Brain microvascular endothelial cell (primary cell): ENCODE results near the gene CDHR1.

Source experiments
- DNase-seq: peaks from one replicate; pipeline ENCODE4 v3.0.0-alpha.2; 2020
- H3K27ac ChIP-seq: fragments of 250-450 bp; sonication (Bioruptor Pico); 2 replicates; pipeline ENCODE4 v1.5.1; 2020; ENCODE audit warnings: mild to moderate bottlenecking, moderate library complexity
- H3K27me3 ChIP-seq: fragments of 250-450 bp; sonication (Bioruptor Pico); replicated peaks from 2 replicates; pipeline ENCODE4 v1.5.1; 2020; ENCODE audit warnings: mild to moderate bottlenecking
- H3K36me3 ChIP-seq: fragments of 250-450 bp; sonication (Bioruptor Pico); replicated peaks from 2 replicates; pipeline ENCODE4 v1.5.1; 2020; ENCODE audit warnings: mild to moderate bottlenecking
- H3K4me3 ChIP-seq: 2 replicates; pipeline ENCODE4 v1.5.1; 2011; ENCODE audit warnings: low read depth, mild to moderate bottlenecking, control low read depth, low read length, moderate library complexity
- CTCF ChIP-seq: IDR thresholded peaks from 2 replicates; pipeline ENCODE4 v1.5.1; 2011; ENCODE audit warnings: low read depth, mild to moderate bottlenecking, moderate library complexity, low read length, control low read depth, inconsistent platforms; ENCODE audit errors: missing control alignments
- in situ Hi-C: cut with HindIII; loops from 2 replicates; pipeline ENCODE4 v1.10.0; 2017; ENCODE audit warnings: low sequenced_read_pairs, low pct_ligation_motif_present

The CDHR1 gene

DNA sequence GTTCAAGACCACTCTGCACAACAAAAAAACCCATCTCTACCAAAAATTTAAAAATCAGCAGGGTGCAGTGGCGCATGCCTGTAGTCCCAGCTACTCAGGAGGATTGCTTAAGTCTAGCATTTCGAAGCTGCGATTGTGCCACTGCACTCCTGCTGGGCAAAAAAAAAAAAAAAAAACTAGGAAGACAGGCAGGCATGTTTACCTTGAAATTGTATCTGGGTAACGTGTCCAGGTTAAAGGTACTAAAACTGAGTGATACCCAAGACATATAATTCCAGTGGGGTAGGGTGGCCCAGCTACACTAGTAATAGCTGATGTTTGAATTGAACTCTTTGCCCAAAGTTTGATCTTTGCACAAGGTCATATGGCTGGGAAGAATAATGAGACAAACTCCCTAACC lies 38.8 kb upstream of the CDHR1 start:
- no peaks in the 10 kb centered on the region for H3K27me3 ChIP-seq
- no peak for DNase-seq
- no peak overlapping the region for H3K4me3 ChIP-seq
- H3K27ac ChIP-seq = no peak overlapping the region
- H3K36me3 ChIP-seq = peaks cover 29% of the 10 kb centered on the region
- TF ChIP-seq CTCF = no peak
- in situ Hi-C loops = no loop called here

DNA sequence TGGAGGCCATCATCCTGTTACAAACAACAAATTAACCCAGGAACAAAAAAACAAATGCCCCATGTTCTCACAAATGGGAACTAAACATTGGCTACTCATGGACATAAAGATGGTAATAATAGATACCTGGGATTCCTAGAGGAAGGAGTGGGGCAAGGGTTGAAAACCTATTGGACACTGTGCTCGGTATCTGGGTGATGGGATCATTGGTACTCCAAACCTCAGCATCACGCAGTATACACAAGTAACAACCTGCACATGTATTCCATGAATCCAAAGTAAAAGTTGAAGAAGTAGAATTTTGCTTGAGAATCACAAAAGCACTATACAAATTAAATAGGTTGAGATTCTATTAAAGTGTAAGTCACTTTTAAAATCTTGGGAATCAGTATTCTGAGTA lies 38.3 kb upstream of the CDHR1 start:
- no peak for TF ChIP-seq CTCF
- no peak for DNase-seq
- H3K4me3 ChIP-seq = no peak overlapping the region
- in situ Hi-C loops = no loop called here
- H3K27me3 ChIP-seq = no peaks in the 10 kb centered on the region
- H3K27ac ChIP-seq = no peak overlapping the region
- peaks cover 24% of the 10 kb centered on the region for H3K36me3 ChIP-seq

DNA sequence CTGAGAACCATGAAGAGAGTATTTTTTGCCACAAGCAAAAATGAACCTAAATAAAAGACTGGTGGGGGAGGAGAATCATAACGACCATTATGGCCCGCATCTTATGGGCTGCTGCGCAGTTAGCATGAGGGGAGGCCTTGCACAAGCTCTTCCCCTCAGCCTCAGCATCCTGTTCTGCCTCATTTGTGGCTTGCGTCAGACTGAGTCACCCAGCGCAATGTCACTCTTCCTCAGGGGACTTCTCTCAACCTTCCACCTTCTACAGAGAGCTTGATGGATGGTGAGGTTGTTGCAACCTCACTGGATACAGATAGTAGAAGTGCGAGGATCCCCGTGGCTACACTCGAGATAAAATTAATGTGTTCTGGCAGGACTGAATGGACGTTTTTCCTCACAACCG lies 37.6 kb upstream of the CDHR1 start:
- no peak for DNase-seq
- TF ChIP-seq CTCF = no peak
- Histone ChIP-seq H3K4me3 (no peak overlapping the region), H3K36me3 (peaks cover 21% of the 10 kb centered on the region), H3K27ac (no peak overlapping the region), H3K27me3 (no peaks in the 10 kb centered on the region)
- in situ Hi-C loops = no loop called here

DNA sequence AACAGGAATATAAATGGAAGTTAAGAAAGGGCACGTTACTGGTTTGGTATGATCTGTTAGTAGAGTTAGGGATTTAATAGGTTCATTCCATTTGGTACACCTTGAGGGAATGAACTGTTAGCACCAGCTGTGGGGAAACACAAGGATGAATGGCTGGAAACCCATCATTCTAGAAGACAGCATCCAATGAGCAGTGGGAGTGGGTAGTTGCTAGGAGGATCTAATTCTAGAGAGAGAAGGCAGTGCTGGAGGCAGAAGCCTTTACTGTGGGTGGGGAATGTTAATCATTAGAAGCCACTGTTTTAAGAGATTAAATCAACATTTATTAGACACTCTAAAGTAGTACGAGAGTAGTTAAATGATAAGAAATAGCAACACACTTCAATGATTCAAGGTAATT lies 36.3 kb upstream of the CDHR1 start:
- peaks cover 13% of the 10 kb centered on the region for H3K36me3 ChIP-seq
- TF ChIP-seq CTCF = no peak
- H3K27ac ChIP-seq = no peak overlapping the region
- in situ Hi-C loops = no loop called here
- no peaks in the 10 kb centered on the region for H3K27me3 ChIP-seq
- no peak overlapping the region for H3K4me3 ChIP-seq
- no peak for DNase-seq

- TF ChIP-seq CTCF = no peak
- in situ Hi-C loops = no loop called here
- Histone ChIP-seq H3K4me3 (no peak overlapping the region), H3K36me3 (peaks cover 8% of the 10 kb centered on the region), H3K27ac (no peak overlapping the region), H3K27me3 (no peaks in the 10 kb centered on the region)
- no peak for DNase-seq
Observed at GRCh38 chr10:84158550-84158949, 35.8 kb upstream of the CDHR1 start.

DNA sequence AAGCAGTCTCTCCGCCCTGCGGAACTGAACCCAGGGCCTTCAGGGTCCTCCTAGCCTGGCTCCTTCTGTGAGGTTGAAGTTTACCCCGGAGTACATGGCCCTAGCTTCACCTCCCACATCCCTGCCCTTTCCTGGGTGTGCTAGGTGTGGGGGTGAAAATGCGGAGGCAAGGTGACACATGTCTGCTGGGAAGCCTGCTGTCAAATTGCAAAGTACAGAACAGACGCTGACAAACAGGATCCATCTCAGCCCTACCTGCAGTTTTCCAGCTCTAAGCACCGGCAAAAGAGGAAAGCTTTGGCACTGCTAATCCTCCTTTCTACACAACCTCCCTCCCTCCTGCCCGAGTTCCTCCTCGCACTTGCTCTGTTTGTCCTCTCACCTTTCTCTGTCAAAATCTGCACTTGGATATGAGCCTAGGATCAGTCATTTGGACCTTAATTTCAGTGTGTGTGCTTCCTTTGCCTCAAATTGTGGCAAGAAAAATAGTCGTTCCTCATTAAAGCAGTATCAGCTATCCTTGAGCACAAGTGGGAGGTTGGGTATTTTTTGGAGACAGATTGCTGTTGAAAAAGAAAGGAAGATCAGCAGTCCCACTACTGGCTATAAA lies 35.2 kb upstream of the CDHR1 start:
- no peak for TF ChIP-seq CTCF
- in situ Hi-C loops = no loop called here
- no peak overlapping the region for H3K27ac ChIP-seq
- no peak overlapping the region for H3K4me3 ChIP-seq
- H3K27me3 ChIP-seq = no peaks in the 10 kb centered on the region
- peaks cover 5% of the 10 kb centered on the region for H3K36me3 ChIP-seq
- DNase-seq = no peak
